BE2C (cell line): Measurements from ENCODE around the gene PANK4.
A peak's percentile ranks its signal among the peaks of the same experiment; 100 is the strongest.

Source experiments
- DNase-seq: peaks from one replicate; pipeline ENCODE4 v3.0.0-alpha.2; 2020
- H3K27me3 ChIP-seq: fragments of 250-450 bp; sonication (Bioruptor Pico); 2 replicates; pipeline ENCODE4 v1.5.1; 2020; ENCODE audit warnings: mild to moderate bottlenecking
- H3K36me3 ChIP-seq: fragments of 250-450 bp; sonication (Bioruptor Pico); 2 replicates; pipeline ENCODE4 v1.5.1; 2020; ENCODE audit warnings: mild to moderate bottlenecking
- H3K4me1 ChIP-seq: fragments of 250-450 bp; sonication (Bioruptor Pico); 2 replicates; pipeline ENCODE4 v1.5.1; 2020
- H3K4me3 ChIP-seq: 2 replicates; pipeline ENCODE4 v1.5.1; 2011; ENCODE audit warnings: low read depth, low read length
- H3K9me3 ChIP-seq: fragments of 250-450 bp; sonication (Bioruptor Pico); 2 replicates; pipeline ENCODE4 v1.5.1; 2020
- CTCF ChIP-seq: IDR thresholded peaks from 2 replicates; pipeline ENCODE4 v1.5.1; 2012; ENCODE audit warnings: mild to moderate bottlenecking, low read depth, low read length

Gene PANK4

GRCh38 chr1:2530513-2531361, 4.3 kb upstream of the PANK4 start:
- no peaks in the 10 kb centered on the region for H3K9me3 ChIP-seq
- H3K4me3 ChIP-seq, result no peak overlapping the region
- H3K4me1 ChIP-seq, result peaks cover 13% of the 10 kb centered on the region; the same call in 1 of the 2 replicates
- H3K27me3 ChIP-seq, result no peaks in the 10 kb centered on the region
- H3K36me3 ChIP-seq, result no peaks in the 10 kb centered on the region
- no peak for DNase-seq
- TF ChIP-seq CTCF, result no peak

GRCh38 chr1:2529784-2530512, 3.6 kb upstream of the PANK4 start, which contains the start of gene HES5:
Gene HES5, minus strand, starts transcription at chr1:2530263. Its CDS starts 99 bp downstream, at chr1:2530164.
- H3K9me3 ChIP-seq, result no peaks in the 10 kb centered on the region
- H3K4me1 ChIP-seq, result peaks cover 13% of the 10 kb centered on the region; the same call in 1 of the 2 replicates
- no peaks in the 10 kb centered on the region for H3K27me3 ChIP-seq
- no peak within 1 kb of the TSS for H3K4me3 ChIP-seq
- DNase-seq, result no peak
- no peaks in the 10 kb centered on the region for H3K36me3 ChIP-seq
- no peak for TF ChIP-seq CTCF

GRCh38 chr1:2528966-2529783, 2.8 kb upstream of the PANK4 start:
- H3K9me3 ChIP-seq, result no peaks in the 10 kb centered on the region
- peaks cover 13% of the 10 kb centered on the region; the same call in 1 of the 2 replicates for H3K4me1 ChIP-seq
- no peaks in the 10 kb centered on the region for H3K36me3 ChIP-seq
- TF ChIP-seq CTCF, result no peak
- no peak for DNase-seq
- no peaks in the 10 kb centered on the region for H3K27me3 ChIP-seq
- H3K4me3 ChIP-seq, result no peak overlapping the region

GRCh38 chr1:2528611-2528965, 2.2 kb upstream of the PANK4 start:
- DNase-seq, result no peak
- H3K9me3 ChIP-seq, result no peaks in the 10 kb centered on the region
- no peaks in the 10 kb centered on the region for H3K36me3 ChIP-seq
- peaks cover 13% of the 10 kb centered on the region; the same call in 1 of the 2 replicates for H3K4me1 ChIP-seq
- H3K27me3 ChIP-seq, result no peaks in the 10 kb centered on the region
- no peak for TF ChIP-seq CTCF
- H3K4me3 ChIP-seq, result no peak overlapping the region

GRCh38 chr1:2528016-2528415, 1.6 kb upstream of the PANK4 start:
- Histone ChIP-seq H3K36me3 (no peaks in the 10 kb centered on the region), H3K4me3 (no peak overlapping the region), H3K9me3 (no peaks in the 10 kb centered on the region), H3K27me3 (no peaks in the 10 kb centered on the region), H3K4me1 (peaks cover 13% of the 10 kb centered on the region; the same call in 1 of the 2 replicates)
- TF ChIP-seq CTCF, result no peak
- peak; percentile 55 for DNase-seq
